Lower lobe of right lung (tissue), 2 donors: ENCODE measurements around the gene AUTS2. TPM values are rescaled to one million over a fixed set of nuclear protein-coding genes. Genes with fewer than 3 reads are reported as not detected.

ENCODE experiments used
- ATAC-seq, 2 donors: fragments of 200-7000 bp; cut with Tn5 transposase; one replicate each; pipeline ENCODE4 v1.9.1; 2020 to 2022; ENCODE audit warnings: mild to moderate bottlenecking in 2 of 2, moderate library complexity in 2 of 2
- DNase-seq: peaks from one replicate; pipeline ENCODE4 v3.0.0-alpha.2; 2020
- H3K27ac ChIP-seq: fragments of 200-600 bp; one replicate; pipeline ENCODE4 v1.8.0; 2022
- H3K27me3 ChIP-seq: fragments of 200-600 bp; one replicate; pipeline ENCODE4 v1.8.0; 2022; ENCODE audit warnings: low read depth
- H3K36me3 ChIP-seq: fragments of 200-600 bp; one replicate; pipeline ENCODE4 v1.8.0; 2022; ENCODE audit warnings: mild to moderate bottlenecking
- H3K4me1 ChIP-seq: fragments of 200-600 bp; one replicate; pipeline ENCODE4 v1.8.0; 2022
- H3K4me3 ChIP-seq: fragments of 200-600 bp; one replicate; pipeline ENCODE4 v1.8.0; 2022; ENCODE audit warnings: mild to moderate bottlenecking
- H3K9me3 ChIP-seq: fragments of 200-600 bp; one replicate; pipeline ENCODE4 v1.8.0; 2022
- intact Hi-C: fragments of 100-400 bp; cut with DNase I; formaldehyde crosslinking; loops from one replicate; pipeline ENCODE4 v1.11.0; 2022
- total RNA-seq: library from RNA; stranded (reverse); fragmentation: NEBNext Ultra II Directional; extraction: Animal tissue kit (Norgen Biotek cat#: 25700); gene quantifications from one replicate; pipeline ENCODE4 v1.2.1, GENCODE V29; 2021
- TF ChIP-seq, protein P1 (sequence below): fragments of 200-600 bp; IDR thresholded peaks from one replicate; pipeline ENCODE4 v1.8.0; 2022; ENCODE audit warnings: antibody characterized with exemption, mild to moderate bottlenecking
- donor health status: DM: no; HTN: yes; CAD: no; lungs with severe emphysema.

Gene AUTS2
- total RNA-seq, 1 donor from 2014 or later, result 45.7 TPM

DNA sequence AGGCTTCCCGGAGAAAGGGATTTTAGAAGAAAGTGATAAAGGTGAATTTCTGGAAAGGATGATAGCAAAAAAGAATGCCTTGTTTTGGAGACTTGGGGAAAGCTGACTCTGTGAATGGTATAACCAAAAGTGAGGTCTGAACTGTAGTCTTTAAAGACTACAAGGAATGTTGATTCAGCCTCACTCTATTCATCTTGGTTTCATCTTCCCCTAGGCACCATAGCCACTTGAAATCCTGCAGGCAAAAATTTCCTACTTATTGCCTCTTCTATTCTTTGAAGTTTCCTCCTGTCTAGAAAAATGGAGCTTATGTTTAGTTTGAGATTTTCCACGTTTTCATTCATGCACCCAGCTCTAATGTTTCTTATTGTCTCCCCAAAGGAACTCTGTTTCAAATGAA is 518.0 kb downstream of the AUTS2 start:
- no peak for ATAC-seq

GRCh38 chr7:70116867-70117266 is 518.6 kb downstream of the AUTS2 start:
- Histone ChIP-seq H3K9me3 (peaks cover 15% of the 10 kb centered on the region), H3K27me3 (no peaks in the 10 kb centered on the region), H3K4me1 (no peaks in the 10 kb centered on the region), H3K27ac (no peak overlapping the region), H3K36me3 (no peaks in the 10 kb centered on the region), H3K4me3 (no peak overlapping the region)
- TF ChIP-seq, protein P1, sequence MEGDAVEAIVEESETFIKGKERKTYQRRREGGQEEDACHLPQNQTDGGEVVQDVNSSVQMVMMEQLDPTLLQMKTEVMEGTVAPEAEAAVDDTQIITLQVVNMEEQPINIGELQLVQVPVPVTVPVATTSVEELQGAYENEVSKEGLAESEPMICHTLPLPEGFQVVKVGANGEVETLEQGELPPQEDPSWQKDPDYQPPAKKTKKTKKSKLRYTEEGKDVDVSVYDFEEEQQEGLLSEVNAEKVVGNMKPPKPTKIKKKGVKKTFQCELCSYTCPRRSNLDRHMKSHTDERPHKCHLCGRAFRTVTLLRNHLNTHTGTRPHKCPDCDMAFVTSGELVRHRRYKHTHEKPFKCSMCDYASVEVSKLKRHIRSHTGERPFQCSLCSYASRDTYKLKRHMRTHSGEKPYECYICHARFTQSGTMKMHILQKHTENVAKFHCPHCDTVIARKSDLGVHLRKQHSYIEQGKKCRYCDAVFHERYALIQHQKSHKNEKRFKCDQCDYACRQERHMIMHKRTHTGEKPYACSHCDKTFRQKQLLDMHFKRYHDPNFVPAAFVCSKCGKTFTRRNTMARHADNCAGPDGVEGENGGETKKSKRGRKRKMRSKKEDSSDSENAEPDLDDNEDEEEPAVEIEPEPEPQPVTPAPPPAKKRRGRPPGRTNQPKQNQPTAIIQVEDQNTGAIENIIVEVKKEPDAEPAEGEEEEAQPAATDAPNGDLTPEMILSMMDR, result no peak
- intact Hi-C loops, result no loop called here
- DNase-seq (no peak), ATAC-seq (no peak)

More for the DNA sequence above, 518.0 kb downstream of the AUTS2 start:
- no peak overlapping the region for H3K27ac ChIP-seq
- no peak for DNase-seq
- H3K9me3 ChIP-seq, result peaks cover 9% of the 10 kb centered on the region
- H3K27me3 ChIP-seq, result no peaks in the 10 kb centered on the region
- TF ChIP-seq, protein P1, result no peak
- H3K4me1 ChIP-seq, result no peaks in the 10 kb centered on the region
- intact Hi-C loops, result no loop called here
- H3K4me3 ChIP-seq, result no peak overlapping the region
- no peaks in the 10 kb centered on the region for H3K36me3 ChIP-seq

- Histone ChIP-seq H3K27me3 (no peaks in the 10 kb centered on the region), H3K9me3 (peaks cover 30% of the 10 kb centered on the region), H3K4me1 (no peaks in the 10 kb centered on the region), H3K27ac (no peak overlapping the region), H3K36me3 (no peaks in the 10 kb centered on the region), H3K4me3 (no peak overlapping the region)
- intact Hi-C loops, result no loop called here
- TF ChIP-seq, protein P1, result no peak
- DNase-seq, result no peak
- no peak for ATAC-seq
Observed at GRCh38 chr7:70120851-70121250, 522.6 kb downstream of the AUTS2 start.

DNA sequence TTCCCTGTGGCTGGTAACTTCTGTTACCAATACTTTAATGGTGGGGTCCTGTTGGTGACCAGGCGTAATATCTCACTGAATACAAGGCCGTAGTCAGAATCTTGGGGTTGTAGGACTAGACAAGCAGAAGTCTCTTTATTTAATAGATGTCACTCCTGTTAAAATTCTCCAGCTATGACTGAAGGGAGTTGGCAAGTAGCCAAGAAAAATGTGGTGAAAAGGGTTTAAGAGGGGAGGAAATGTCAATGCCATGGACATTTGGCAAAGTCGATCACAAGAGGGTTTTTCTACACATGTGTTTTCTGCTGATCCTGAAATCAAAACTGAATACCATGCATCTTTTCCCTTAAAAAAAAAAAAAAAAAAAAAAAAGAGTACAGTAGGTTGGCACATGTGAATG is 533.5 kb downstream of the AUTS2 start:
- Histone ChIP-seq H3K4me3 (no peak overlapping the region), H3K27ac (no peak overlapping the region), H3K4me1 (no peaks in the 10 kb centered on the region), H3K27me3 (no peaks in the 10 kb centered on the region), H3K36me3 (no peaks in the 10 kb centered on the region), H3K9me3 (no peaks in the 10 kb centered on the region)
- TF ChIP-seq, protein P1, result no peak
- ATAC-seq (no peak), DNase-seq (no peak)
- intact Hi-C loops, result no loop called here

DNA sequence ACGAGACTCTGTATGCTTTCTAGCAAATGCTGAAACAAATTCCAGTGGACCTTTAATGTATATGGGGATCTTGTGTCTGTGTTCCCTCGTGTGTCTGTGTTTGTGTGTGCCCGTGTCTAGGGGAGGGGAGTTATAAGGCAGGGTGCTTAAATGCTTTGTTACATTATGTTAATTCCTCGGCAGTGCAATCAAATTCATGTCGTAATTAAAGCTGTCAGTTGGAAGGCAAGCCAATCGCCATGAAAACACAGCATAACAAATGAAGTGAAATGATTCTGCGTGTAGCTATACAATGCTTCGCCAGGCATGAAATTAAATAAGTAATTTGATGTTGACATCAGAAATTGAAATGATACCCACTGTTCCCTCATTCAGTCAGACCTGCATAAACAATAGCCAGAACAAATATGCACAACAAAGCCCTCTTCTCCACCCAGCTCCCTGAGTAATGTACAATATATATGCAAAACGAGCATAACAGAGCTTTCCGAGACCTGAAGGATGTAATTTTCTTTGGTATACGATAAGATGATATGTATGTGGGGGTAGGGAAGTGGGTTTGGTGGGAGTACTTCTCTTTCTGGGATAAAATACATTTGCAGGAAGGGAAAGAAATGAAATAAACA is 534.1 kb downstream of the AUTS2 start:
- H3K27ac ChIP-seq, result no peak overlapping the region
- H3K27me3 ChIP-seq, result no peaks in the 10 kb centered on the region
- H3K9me3 ChIP-seq, result no peaks in the 10 kb centered on the region
- H3K36me3 ChIP-seq, result no peaks in the 10 kb centered on the region
- TF ChIP-seq, protein P1, result no peak
- intact Hi-C loops, result no loop called here
- H3K4me3 ChIP-seq, result no peak overlapping the region
- ATAC-seq, result no peak
- no peaks in the 10 kb centered on the region for H3K4me1 ChIP-seq
- no peak for DNase-seq
